Measurements from ENCODE around the gene ELF4.

DNA sequence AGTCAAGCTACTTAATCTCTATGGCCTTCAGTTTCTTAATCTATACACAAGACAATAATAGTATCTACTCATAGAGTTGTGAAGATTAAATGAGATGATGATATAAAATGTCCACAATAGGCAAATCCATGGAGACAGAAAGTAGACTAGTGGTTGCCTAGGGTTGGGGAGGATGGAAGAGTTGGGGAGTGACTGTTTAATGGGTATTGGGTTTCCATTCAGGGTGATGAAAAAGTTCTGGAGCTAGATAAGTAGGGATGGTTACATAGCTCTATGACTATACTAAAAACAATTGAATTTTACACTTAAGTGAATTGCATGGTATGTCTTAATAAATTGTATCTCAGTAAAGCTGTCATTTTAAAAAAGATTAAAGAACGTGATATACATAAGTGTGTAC lies 92.2 kb downstream of the ELF4 start:
- TF ChIP-seq CTCF (conservative IDR thresholded peaks at IDR 0.05; ENCODE audit: low read depth, low read length) (no peak), NFE2L2 (IDR thresholded peaks at IDR 0.05; ENCODE audit: low read depth, low read length) (no peak), POLR2A (IDR thresholded peaks at IDR 0.05; ENCODE audit: low read depth, low read length) (no peak), RFX5 (IDR thresholded peaks at IDR 0.05; ENCODE audit: low read depth, low read length) (no peak), FOS (IDR thresholded peaks at IDR 0.05; ENCODE audit: low read depth, low read length) (no peak), SMC3 (IDR thresholded peaks at IDR 0.05; ENCODE audit: low read depth, low read length) (no peak), BHLHE40 (IDR thresholded peaks at IDR 0.05; ENCODE audit: low read depth, low read length) (no peak), RAD21 (IDR thresholded peaks at IDR 0.05; ENCODE audit: low read length) (no peak), RCOR1 (IDR thresholded peaks at IDR 0.05; ENCODE audit: insufficient replicate concordance, low read length) (no peak), MXI1 (IDR thresholded peaks at IDR 0.05; ENCODE audit: borderline replicate concordance, low read depth, low read length) (no peak), CEBPB (IDR thresholded peaks at IDR 0.05; ENCODE audit: low read depth, low read length) (no peak)
- TF ChIP-seq, protein P1, sequence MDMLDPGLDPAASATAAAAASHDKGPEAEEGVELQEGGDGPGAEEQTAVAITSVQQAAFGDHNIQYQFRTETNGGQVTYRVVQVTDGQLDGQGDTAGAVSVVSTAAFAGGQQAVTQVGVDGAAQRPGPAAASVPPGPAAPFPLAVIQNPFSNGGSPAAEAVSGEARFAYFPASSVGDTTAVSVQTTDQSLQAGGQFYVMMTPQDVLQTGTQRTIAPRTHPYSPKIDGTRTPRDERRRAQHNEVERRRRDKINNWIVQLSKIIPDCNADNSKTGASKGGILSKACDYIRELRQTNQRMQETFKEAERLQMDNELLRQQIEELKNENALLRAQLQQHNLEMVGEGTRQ (IDR thresholded peaks at IDR 0.05; ENCODE audit: low read depth, low read length), result no peak
